ENCODE results near the gene SLC49A3. TPM values are rescaled to one million over a fixed set of nuclear protein-coding genes. Genes with fewer than 3 reads are reported as not detected.

The SLC49A3 gene
- total RNA-seq, 1 donor from 2014 or later = 1.9 TPM

GRCh38 chr4:684623-685327 is 4.2 kb downstream of the SLC49A3 start:
- peak overlapping the region; percentile 2 for H3K27ac Mint-ChIP-seq

GRCh38 chr4:683982-684622 is 4.8 kb downstream of the SLC49A3 start:
- H3K9me3 Mint-ChIP-seq = peaks cover 3% of the 10 kb centered on the region
- no peak overlapping the region for H3K27ac Mint-ChIP-seq
- DNase-seq (ENCODE audit: low spot score) = peak; percentile 90
- Histone ChIP-seq H3F3A (ENCODE audit: low read depth) (peaks cover 4% of the 10 kb centered on the region), H4K20me1 (ENCODE audit: low read depth) (no peaks in the 10 kb centered on the region), H3K27ac (no peak overlapping the region), H3K79me2 (ENCODE audit: low read depth) (no peaks in the 10 kb centered on the region), H3K4me2 (no peak overlapping the region), H3K9ac (no peak overlapping the region), H3K27me3 (peaks cover 10% of the 10 kb centered on the region), H3K4me3 (no peak overlapping the region), H3K4me1 (peaks cover 8% of the 10 kb centered on the region), H2AFZ (replicated peaks) (no peak overlapping the region), H3K36me3 (no peaks in the 10 kb centered on the region), H3K9me3 (ENCODE audit: low read depth) (no peaks in the 10 kb centered on the region)
- TF ChIP-seq CTCF (IDR thresholded peaks at IDR 0.05) (peak; percentile 85), EZH2phosphoT487 (IDR thresholded peaks at IDR 0.05) (no peak), EZH2 (IDR thresholded peaks at IDR 0.05) (no peak)
- peaks cover 10% of the 10 kb centered on the region for H3K27me3 Mint-ChIP-seq (ENCODE audit: insufficient read depth, low read depth)
- H3K4me3 Mint-ChIP-seq = no peak overlapping the region
- no peaks in the 10 kb centered on the region for H3K36me3 Mint-ChIP-seq
- H3K4me1 Mint-ChIP-seq = peaks cover 9% of the 10 kb centered on the region

More at GRCh38 chr4:684623-685327, 4.2 kb downstream of the SLC49A3 start:
- no peak overlapping the region for H3K4me3 ChIP-seq
- Mint-ChIP-seq H3K4me1 (peaks cover 9% of the 10 kb centered on the region), H3K4me3 (no peak overlapping the region), H3K27me3 (ENCODE audit: insufficient read depth, low read depth) (peaks cover 10% of the 10 kb centered on the region), H3K36me3 (no peaks in the 10 kb centered on the region), H3K9me3 (peaks cover 3% of the 10 kb centered on the region)
- no peak overlapping the region for H3K27ac ChIP-seq
- DNase-seq (ENCODE audit: low spot score) = no peak
- H3K9me3 ChIP-seq (ENCODE audit: low read depth) = no peaks in the 10 kb centered on the region
- H3K79me2 ChIP-seq (ENCODE audit: low read depth) = no peaks in the 10 kb centered on the region
- H3K27me3 ChIP-seq = peaks cover 13% of the 10 kb centered on the region
- H3K9ac ChIP-seq = no peak overlapping the region
- H4K20me1 ChIP-seq (ENCODE audit: low read depth) = no peaks in the 10 kb centered on the region
- no peaks in the 10 kb centered on the region for H3K36me3 ChIP-seq
- H3K4me2 ChIP-seq = no peak overlapping the region
- peaks cover 4% of the 10 kb centered on the region for H3F3A ChIP-seq (ENCODE audit: low read depth)
- TF ChIP-seq EZH2 (IDR thresholded peaks at IDR 0.05) = no peak
- TF ChIP-seq EZH2phosphoT487 (IDR thresholded peaks at IDR 0.05) = no peak
- TF ChIP-seq CTCF (IDR thresholded peaks at IDR 0.05) = no peak
- H2AFZ ChIP-seq (replicated peaks) = no peak overlapping the region
- peaks cover 14% of the 10 kb centered on the region for H3K4me1 ChIP-seq

GRCh38 chr4:683247-683897 is 5.6 kb downstream of the SLC49A3 start:
- no peak for DNase-seq (ENCODE audit: low spot score)
- Histone ChIP-seq H3K4me2 (no peak overlapping the region), H3K36me3 (no peaks in the 10 kb centered on the region), H2AFZ (replicated peaks) (no peak overlapping the region), H4K20me1 (ENCODE audit: low read depth) (no peaks in the 10 kb centered on the region), H3K4me1 (peaks cover 8% of the 10 kb centered on the region), H3K79me2 (ENCODE audit: low read depth) (no peaks in the 10 kb centered on the region), H3F3A (ENCODE audit: low read depth) (peaks cover 4% of the 10 kb centered on the region), H3K9me3 (ENCODE audit: low read depth) (no peaks in the 10 kb centered on the region), H3K27ac (no peak overlapping the region), H3K27me3 (peaks cover 10% of the 10 kb centered on the region), H3K9ac (no peak overlapping the region), H3K4me3 (no peak overlapping the region)
- TF ChIP-seq EZH2phosphoT487 (IDR thresholded peaks at IDR 0.05) (no peak), CTCF (IDR thresholded peaks at IDR 0.05) (no peak), EZH2 (IDR thresholded peaks at IDR 0.05) (no peak)
- Mint-ChIP-seq H3K27ac (peak overlapping the region; percentile 33), H3K27me3 (ENCODE audit: insufficient read depth, low read depth) (peaks cover 10% of the 10 kb centered on the region), H3K36me3 (no peaks in the 10 kb centered on the region), H3K4me1 (peaks cover 9% of the 10 kb centered on the region), H3K9me3 (peaks cover 3% of the 10 kb centered on the region), H3K4me3 (no peak overlapping the region)
